Ramos (cell line): ENCODE measurements around the gene PAK5.

Source experiments
- in situ Hi-C: fragments of 300-500 bp; cut with MboI; formaldehyde crosslinking; loops from one replicate; pipeline ENCODE4 v1.14.3; 2022; ENCODE audit warnings: low sequenced_read_pairs; ENCODE audit not compliant: unreplicated experiment

The PAK5 gene

DNA sequence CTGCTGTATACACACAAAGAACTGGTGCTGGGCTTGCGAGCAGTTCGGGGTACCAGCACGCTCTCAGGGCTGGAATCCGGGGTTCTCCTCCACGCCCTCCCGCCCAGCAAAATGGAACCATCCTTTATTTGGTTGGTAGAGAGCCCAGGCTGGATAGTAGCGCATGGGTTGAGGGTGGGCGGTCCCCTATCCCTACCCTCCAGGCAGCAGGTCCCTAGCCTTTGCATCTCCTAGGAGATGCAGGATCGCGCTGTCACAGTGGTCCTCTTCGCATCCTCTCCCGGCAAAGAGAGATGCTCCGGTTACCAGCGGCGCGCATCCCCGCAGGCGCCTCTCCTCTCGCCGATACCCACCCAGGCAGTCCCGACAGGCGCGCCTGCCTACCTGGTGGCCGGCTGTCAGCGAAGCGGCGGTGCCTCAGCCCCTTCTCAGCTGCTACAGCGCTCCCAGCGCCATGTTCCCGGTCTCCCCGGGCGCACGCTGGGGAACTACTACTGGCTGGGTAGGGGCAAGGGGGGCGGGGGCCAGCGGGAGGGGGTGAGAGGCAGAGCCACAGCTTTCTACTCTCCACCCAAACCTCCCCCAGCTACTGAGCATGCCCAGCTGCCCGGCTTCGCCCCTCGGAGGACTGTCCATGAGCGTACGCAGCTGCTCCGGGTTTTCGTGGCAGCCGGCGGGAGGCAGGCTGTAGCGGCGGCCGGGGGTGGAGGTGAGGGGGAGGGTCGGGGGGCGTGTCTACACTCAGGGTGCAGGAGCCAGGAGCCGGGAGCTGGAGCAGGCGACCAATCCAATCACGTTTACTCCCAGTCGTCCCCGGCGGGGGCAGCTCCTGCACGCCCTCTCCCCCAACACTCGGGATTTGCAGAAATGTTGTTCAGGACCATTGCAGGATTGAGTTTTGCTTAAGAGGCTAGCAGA lies at the start of gene PAK5:
Gene PAK5, minus strand, starts transcription at position 699 of the 918 bp plus-strand sequence. CDS start 194,748 bp downstream, outside the sequence.
- in situ Hi-C loops = no loop called here

DNA sequence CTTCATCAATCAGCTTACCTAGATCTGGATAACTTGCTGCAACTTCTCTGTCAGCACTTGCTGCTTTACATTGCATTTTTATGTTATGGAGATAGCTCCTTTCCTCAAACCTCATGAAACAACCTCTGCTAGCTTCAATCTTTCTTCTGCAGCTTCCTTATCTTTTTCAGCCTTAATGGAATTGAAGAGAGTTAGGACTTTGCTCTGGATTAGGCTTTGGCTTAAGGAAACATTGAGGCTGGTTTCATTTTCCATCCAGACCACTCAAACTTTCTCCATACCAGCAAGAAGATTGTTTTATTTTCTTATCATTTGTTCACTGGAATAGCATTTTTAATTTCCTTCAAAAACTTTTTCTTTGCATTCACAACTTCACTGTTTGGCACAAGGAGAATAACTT lies 48.8 kb upstream of the PAK5 start:
- in situ Hi-C loops = no loop called here

DNA sequence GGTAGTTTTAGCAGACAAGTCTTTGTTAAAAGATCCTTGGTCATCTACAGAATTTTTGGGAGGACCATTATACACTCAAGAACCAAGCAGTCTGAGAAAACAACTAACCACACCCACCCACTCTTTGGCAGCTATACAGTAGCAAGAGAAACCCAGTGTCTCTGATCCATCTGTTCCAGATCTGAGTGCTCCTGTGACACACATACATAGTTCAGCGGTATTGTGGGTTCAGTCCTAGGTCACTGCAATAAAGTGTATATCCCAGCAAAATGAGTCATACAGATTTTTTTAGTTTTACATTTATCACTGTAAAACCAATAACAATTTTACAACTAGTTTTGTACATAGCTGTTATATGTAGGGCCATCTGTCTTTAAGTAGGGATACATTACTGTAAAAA lies 47.4 kb upstream of the PAK5 start:
- in situ Hi-C loops = no loop called here

DNA sequence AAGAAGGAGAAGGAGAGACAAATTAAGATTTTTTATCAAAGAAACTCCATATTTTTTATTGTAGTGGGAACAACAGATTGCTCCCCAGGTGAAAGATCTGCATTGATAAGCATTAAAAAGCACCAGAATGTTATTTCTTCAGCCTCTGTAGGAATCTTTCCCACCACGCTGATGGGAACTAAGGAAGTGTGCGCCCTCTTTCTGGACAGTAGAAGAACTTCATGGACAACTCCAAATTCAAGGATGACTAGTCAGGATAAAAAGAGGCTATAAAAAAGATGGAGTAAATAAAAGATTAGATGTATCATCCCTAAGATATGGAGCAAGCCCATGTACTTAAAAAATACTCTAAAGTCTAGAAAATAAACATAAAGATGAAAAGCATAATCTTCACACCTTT lies 45.8 kb upstream of the PAK5 start:
- in situ Hi-C loops = no loop called here

DNA sequence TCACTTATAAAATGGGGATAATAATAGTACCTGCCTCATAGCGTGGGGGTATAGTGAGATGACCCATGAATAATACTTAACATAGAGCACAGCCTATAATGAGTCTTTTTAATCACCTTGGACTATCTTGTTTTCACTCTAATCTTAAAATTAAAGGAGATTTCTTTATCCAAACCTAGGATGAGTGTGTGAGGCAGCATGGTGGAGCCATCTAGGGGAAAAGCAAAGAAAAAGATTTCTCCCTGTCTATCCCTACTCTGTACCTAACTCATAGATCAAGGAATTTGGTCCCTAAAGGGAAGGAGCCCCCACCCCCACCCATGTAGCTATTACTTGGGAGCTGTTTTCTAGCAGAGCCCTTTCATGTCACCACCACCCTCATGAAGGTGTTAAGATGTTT lies 45.2 kb upstream of the PAK5 start:
- in situ Hi-C loops = no loop called here

DNA sequence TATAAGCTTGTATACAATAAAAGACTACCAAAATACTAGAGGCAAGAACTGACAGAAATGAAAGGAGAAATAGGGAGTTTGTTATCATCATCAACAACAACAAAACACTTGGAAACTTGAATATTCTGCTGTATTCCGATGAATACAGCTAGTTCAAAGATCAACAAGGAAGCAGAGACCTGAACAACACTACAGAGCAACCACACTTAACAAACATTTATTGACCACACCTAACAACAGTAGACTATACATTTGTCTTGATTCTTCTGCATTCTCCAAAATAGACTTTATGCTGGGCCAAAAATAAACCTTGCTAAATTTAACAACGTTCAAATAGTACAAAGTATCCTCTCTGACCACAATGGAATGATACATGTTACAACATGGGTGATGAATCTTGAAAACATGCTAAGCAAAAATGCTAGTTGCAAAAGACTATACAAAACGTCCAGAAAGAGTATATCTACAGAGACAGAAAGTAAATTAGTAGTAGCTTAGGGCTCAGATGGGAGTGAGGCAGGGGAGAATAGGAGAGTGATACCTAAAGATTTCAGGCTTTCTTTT lies 39.1 kb upstream of the PAK5 start:
- in situ Hi-C loops = no loop called here

DNA sequence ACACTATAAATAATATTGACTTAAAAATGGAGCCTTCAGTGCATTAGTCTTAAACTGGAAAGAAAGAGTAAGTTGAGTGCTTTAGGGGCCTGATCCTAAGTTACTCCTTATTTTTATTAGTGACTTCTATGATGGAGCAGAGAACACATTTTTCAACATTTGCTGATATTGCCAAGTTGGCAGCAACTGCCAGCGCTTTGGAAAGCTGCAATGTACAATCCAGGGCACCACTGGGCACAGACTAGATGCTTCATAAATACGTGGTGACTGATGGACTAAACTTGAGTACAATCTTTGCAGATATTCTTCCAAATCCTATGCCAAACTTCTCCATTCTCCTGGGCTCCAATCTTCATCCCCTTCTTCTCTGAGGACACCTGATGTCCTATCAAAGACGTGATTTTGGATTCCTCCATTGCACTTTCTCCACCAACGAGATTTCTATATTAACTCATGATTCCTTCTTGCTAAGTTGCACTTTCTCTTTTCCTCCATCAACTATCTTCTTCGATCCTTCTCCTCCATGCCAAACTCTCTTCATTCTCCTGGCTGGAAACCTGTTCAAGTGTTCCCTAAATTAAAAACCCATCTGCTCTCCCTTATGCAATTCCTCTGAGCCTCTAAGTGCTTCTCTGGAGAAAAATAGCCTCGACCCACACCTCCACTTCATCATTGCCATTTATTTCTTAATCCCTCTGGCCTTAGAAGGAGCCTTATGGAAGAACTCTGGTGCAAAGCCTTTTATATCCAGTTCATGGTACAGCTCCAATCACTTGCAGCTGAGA lies 28.5 kb upstream of the PAK5 start:
- in situ Hi-C loops = no loop called here

DNA sequence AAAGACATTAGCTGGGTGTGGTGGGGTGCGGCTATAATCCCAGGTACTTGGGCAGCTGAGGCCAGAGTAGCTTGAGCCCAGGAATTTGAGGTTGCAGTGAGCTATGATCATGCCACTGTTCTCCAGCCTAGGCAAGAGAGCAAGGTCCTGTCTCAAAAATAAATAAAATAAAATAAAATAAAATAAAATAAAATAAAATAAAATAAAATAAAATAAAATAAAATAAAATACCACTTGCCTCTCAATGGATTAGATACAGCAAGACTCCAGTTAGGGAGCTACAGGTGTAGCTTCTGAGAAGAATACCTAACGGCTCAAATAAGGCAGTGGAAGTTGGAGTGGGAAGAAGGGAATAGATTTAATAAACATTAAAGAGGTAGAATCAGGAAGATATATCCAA lies 13.7 kb upstream of the PAK5 start:
- in situ Hi-C loops = no loop called here

DNA sequence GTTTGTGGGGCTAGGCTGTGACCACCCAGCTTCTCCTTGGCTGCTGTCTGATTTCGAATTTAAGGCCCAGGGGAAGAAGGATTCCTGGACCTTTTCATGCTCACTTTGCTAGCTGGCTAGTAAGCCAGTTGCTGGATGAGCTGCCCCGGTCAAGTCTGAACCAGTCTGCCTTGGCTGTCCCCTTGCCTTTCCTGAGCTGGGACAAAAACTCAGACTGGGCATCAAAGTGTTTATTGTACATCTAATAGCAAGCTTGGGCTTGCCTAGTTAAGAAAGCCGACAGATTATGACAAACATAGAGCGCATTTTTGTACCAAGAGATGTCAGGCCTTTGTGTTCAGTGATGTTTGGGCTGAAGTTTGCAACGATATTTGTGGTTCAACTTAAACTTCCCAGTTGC lies 750 bp upstream of the PAK5 start:
- in situ Hi-C loops = no loop called here

DNA sequence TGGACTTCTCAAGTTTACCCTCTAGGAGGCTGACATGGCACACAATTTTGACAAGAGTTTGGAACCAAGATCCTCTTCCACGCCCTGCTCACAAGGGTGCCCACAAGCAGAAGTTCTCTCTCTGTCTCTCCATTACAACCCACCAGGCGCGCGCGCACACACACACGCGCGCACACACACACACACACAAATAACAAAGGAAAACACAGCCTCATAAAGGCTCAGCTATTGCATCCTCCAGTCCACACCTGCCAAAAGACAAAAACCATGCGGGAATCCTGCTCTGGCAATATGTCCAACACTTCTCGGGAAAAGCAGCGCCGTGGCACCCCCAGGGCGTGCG lies 870 bp downstream of the PAK5 start:
- in situ Hi-C loops = no loop called here

DNA sequence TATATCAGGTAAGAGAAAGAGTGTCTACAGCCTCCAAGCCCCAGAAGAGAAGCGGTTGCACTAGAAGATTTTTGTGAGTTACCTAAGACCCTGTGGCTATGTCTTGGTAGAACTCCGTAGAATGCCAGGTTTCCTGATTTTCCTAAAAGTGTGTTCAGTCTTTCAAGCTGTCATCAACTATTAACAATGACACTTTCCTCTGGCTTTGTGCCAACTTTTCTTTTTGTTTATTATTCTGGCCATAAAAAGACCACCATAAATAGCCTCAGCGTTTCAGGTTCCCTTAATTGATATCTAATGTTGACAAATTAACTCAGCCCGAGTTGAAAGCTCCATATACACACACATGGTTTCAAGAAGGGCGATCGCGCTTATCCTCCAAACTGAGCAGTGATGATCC lies 1.2 kb downstream of the PAK5 start:
- in situ Hi-C loops = no loop called here

DNA sequence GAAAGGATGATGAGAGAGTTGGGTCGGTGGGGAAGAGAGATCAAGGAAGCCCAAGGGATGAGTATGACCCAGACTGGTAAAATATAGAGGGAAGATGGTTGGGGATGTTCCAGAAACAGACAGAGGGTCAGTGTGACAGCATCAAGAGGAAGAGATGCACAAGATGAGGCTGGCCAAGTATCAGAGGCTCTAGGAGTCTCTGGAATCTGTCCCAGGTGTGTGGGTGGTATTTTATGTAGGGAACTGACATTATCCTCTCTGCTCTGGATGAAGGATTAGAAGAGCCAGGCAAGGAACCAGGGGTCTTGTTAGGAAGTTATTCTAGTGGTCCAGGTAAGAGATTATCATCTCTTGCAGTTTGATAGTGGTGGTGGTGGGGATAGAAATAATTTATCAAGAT lies 3.6 kb downstream of the PAK5 start:
- in situ Hi-C loops = no loop called here

DNA sequence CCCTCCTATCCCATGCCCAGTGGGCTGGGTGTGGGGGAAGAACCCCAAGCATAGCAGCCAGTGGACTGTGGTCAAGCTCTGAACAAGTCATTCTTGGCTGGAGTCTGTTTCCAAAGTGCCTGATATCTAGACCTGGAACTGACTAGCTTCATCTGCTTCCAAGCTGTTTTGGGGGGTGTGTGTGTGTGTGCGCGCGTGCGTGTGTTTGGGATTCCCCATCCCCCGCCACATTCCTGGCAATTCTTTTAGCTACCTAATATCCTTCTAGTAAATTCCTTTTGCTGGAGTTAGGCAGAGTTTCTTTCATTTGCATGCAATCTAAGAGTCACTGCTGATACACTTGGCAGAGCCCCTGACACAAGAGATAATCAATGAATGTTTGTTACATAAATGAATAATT lies 7.8 kb downstream of the PAK5 start:
- in situ Hi-C loops = no loop called here

DNA sequence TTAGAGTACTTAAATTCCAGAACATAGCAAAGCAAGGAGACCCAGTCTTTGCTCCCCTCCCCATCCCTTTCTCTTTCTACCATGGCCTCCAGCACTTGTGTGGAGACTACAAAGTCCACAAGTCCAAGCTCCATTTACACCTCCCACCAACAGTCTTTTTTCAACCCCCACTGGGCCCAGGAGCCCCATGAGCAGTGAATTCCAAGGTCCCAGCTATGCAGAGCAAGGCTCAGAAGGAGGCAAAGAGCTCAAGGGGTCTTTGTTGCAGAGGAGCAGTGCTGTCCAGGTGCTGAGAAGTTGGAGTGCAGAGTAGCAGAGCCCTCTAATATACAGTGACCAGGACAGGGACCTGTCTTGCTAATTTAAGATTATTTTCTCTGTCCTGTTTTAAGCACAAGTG lies 9.0 kb downstream of the PAK5 start:
- in situ Hi-C loops = no loop called here

DNA sequence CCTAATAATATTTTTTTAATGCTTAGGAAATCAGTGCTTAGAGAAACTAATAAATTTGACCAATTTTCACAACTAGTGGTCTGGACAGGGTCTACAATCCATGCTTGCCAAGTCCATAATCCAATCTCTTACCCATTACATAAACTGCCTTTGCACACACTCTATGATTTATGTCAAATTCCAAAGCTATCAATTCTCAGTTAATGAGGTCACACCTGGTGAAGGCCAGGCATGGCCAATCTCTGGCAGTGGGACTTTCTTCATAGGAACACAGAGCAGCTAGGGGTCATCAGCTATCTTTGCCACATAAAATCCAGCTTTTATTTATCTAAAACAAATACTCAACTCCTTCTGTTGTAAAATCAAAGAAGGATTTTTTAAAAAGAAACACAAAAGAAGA lies 21.2 kb downstream of the PAK5 start:
- in situ Hi-C loops = no loop called here

DNA sequence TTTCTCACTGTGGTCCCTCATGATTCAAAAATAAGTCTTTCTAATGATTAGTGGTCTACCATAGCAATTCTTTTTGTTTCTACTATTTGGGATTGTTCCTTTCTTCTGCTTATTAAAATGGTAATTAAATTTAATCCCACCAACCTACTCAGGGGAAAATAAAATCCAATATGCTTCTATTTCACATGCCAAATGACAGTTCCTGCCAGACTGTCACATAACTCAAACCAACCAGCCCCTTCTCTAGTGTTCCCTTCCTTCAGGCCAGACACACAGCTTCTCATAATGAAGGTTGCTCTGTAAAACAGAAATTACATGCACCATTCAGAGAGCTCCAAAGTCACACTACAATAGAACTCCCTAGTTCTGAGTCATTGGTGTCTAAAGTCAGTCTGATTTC lies 23.2 kb downstream of the PAK5 start:
- in situ Hi-C loops = no loop called here

DNA sequence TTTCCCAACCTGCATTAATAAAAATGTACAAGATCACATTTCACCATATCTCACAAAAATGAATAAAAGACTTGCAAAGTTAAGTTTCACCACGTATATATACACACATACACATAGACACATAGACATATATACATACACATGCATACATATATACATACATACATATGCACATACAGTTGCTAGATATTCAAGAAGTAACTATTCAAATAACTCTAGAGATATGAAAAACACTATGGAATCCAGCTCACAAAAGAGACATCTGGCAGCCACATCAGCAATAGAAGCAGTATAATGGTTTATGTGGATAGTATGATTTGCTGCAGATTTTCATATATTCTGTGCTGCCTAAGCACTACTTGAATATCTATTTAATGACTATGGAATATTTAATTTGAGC lies 28.1 kb downstream of the PAK5 start:
- in situ Hi-C loops = no loop called here

DNA sequence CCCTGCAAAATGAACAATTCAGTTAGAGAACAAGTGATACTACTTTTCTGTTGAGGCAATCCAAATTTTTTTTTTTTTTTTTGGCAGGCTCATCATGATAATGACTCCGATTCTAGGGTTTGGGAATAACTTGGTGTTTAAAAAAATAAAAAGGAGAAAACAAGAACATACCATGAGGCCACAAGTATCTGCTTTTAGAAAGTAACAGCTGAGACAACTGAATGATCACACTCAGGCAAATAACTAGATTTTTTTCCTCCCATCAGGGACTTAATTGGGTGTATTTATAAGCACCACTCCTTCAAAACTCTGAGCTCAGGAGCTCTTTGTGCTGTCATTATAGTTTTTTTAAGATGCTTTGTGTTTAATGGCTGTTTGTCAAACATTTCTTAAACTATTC lies 29.6 kb downstream of the PAK5 start:
- in situ Hi-C loops = no loop called here

DNA sequence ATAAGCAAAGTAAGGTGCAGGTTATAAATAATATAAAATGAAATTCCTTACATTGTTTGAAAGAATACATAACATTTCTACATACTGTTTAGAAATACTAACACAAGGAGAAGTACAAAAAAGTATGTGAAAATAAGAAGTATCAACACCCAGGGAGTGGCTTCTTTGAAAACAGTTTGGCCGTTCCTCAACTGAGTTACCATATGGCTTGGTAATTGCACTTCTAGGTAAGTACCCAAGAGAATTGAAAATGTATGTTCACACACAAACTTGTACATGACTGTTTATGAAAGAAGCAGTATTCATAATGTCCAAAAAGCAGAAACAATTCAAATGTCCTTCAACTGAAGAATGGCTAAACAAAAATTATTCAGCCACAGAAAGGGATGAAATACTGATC lies 30.7 kb downstream of the PAK5 start:
- in situ Hi-C loops = no loop called here

DNA sequence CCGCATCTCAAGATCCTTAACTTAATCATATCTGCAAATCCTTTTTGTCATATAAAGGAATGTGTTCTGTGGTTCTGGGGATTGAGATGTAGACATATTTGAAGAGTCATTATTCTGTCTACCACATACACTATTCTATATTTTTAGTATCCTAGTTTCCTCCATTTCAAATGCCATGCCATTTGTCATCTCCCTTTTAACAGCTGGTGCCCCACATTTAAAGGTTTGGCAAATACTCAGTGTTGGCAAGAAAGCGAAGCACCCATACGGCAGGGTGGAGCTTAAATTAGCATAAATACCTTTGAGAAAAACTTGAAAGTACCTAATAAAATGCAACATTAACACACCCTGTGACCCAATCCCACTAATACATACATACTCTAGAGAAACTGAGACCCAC lies 31.7 kb downstream of the PAK5 start:
- in situ Hi-C loops = no loop called here

DNA sequence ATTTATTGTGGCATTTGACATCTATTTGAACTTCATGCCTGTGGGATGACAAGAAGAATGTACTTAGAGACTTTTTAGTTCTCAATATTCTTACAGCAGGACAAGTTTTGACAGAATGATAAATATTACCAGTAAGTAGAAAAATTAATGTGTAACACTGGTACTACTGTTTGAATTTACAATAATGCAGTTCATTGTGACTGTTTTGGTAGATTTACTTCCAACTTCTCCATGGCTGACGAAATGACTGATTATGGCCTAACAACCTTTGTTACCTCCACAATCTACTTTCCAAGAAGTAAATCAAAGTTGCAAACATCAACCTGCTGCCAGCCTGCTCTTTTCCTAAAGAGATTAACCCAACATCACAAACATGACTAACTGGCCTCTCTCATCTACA lies 38.5 kb downstream of the PAK5 start:
- in situ Hi-C loops = no loop called here
